Right lobe of liver (tissue), 6 donors: ENCODE results near the gene ZNF586. TPM values are rescaled to one million over a fixed set of nuclear protein-coding genes. Genes with fewer than 3 reads are reported as not detected.
"Not testable (repeated sequence)": the region's sequence is repeated elsewhere in the genome, so short reads cannot be mapped to it uniquely, and the experiment has no call there.

ENCODE experiments used
- ATAC-seq, 4 donors: fragments of 200-7000 bp; cut with Tn5 transposase; one replicate each; pipeline ENCODE4 v1.9.1; 2020; ENCODE audit warnings: mild to moderate bottlenecking in 4 of 4, moderate library complexity in 4 of 4
- DNase-seq, 3 donors: peaks; one replicate each; pipeline ENCODE4 v3.0.0-alpha.2; 2020
- H3K27ac ChIP-seq, 3 donors: fragments of 200-600 bp; one replicate each; pipeline ENCODE4 v1.8.0; 2022
- H3K27me3 ChIP-seq, 2 donors: fragments of 200-600 bp; one replicate each; pipeline ENCODE4 v1.8.0; 2022
- H3K36me3 ChIP-seq, 4 donors: fragments of 200-600 bp; sonication (generic) in 1 of 4; one replicate each; pipeline versions ENCODE4 v1.5.1 to v1.8.0; 2017 to 2022; ENCODE audit warnings: control low read depth in 1 of 4
- H3K4me1 ChIP-seq, 4 donors: fragments of 200-600 bp; sonication (generic) in 1 of 4; one replicate each; pipeline versions ENCODE4 v1.5.1 to v1.8.0; 2017 to 2022; ENCODE audit warnings: control low read depth in 1 of 4
- H3K4me3 ChIP-seq, 3 donors: fragments of 200-600 bp; one replicate each; pipeline ENCODE4 v1.8.0; 2022
- H3K9me3 ChIP-seq, 4 donors: fragments of 200-600 bp; sonication (generic) in 1 of 4; one replicate each; pipeline versions ENCODE4 v1.5.1 to v1.8.0; 2017 to 2022; ENCODE audit warnings: control low read depth in 1 of 4
- CTCF ChIP-seq, 4 donors: fragments of 200-600 bp in 3 of 4; fragments of 450-650 bp in 1 of 4; IDR thresholded peaks; one replicate each; pipeline versions ENCODE4 v1.5.1 to v1.8.0; 2016 to 2022; ENCODE audit warnings: antibody characterized with exemption in 4 of 4, mild to moderate bottlenecking in 2 of 4
- POLR2A ChIP-seq: fragments of 450-650 bp; IDR thresholded peaks from one replicate; pipeline ENCODE4 v1.6.1; 2017; ENCODE audit warnings: antibody characterized with exemption, mild to moderate bottlenecking
- WGBS: methylation state at CpG from one replicate; pipeline ENCODE4 v1.1.6; 2018; ENCODE audit warnings: low coverage, low lambda C conversion rate; ENCODE audit not compliant: insufficient coverage; ENCODE audit errors: missing lambda C conversion rate; 5-methylcytosine and 5-hydroxymethylcytosine counted together
- intact Hi-C, 2 donors: fragments of 100-400 bp; cut with DNase I; formaldehyde crosslinking; loops; one replicate each; pipeline versions ENCODE4 v1.11.2 to v1.14.1; 2022
- total RNA-seq, 6 experiments: library from RNA; depleted of rRNA in 2 of 6; stranded (reverse); fragments of >200 nt in 2 of 6; fragmentation: NEBNext Ultra II Directional in 3 of 6; extraction: Animal tissue kit (Norgen Biotek cat#: 25700) in 3 of 6; gene quantifications; one replicate each; pipeline versions ENCODE4 v1.1.0 to v1.2.4, GENCODE V29; 2016 to 2023
- donor health status: DM: no; HTN: yes; CAD: no.
- donor health status: DM: no; HTN: no; CAD: no.
- donor health status: DM: no; HTN: no; CAD: no.
- donor health status: DM: no; HTN: yes; CAD: no.
- donor health status: DM: no; HTN: yes; CAD: no.

The ZNF586 gene
- total RNA-seq, 6 experiments from 2014 or later = 4.0 to 8.4 (median 5.9) TPM

DNA sequence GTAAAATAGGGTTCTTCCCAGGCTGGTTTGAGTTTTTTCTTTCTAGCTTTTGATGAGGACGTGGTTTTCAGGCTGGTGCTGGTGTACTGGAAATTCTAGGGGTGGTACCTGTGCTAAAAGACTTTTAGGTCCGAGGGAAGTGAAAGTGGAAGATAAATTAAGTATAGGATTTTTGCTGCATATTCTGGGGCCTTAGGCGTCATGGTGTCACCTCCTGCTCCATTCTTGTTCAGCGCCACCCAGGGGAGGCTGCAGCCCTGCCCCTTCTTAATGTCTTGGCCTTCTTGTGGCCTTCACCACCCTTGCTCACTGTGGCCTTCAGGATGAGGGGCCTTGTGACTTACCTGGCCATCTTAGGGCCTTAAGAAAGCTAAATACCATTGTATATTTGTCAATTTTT lies 32.8 kb downstream of the ZNF586 start:
- Histone ChIP-seq H3K4me1 (peaks cover 0 to 41% (median 17%) of the 10 kb centered on the region in 4 donors), H3K27me3 (no peaks in the 10 kb centered on the region), H3K36me3 (no peaks in the 10 kb centered on the region), H3K9me3 (no peaks in the 10 kb centered on the region), H3K4me3 (no peak overlapping the region), H3K27ac (no peak overlapping the region)
- no peak for ATAC-seq
- no peak for TF ChIP-seq CTCF (IDR thresholded peaks at IDR 0.05)
- WGBS = 85% methylated on average over 4 of the region's 4 CpGs
- no peak for DNase-seq
- intact Hi-C loops = no loop called here

DNA sequence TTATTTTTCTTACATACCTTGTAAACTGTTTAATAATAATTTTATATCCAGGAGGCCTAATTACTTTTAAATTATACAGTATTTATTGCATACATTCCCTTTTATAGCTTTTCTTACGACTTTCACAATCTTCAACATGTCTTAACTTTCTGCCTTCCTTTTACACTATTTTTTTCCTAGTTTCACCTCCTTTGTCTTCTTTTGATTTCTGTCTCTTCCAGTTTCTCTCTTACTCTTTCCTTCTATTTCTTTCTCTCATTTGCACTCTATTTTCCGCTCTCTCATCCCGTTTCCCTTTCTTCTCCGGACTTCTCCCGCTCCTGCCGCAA lies 33.8 kb downstream of the ZNF586 start:
- no peak for TF ChIP-seq POLR2A
- TF ChIP-seq CTCF (IDR thresholded peaks at IDR 0.05) = no peak
- DNase-seq (no peak), ATAC-seq (peak in 1 of 4 donors; percentile 32)
- intact Hi-C loops = no loop called here
- WGBS = 2% methylated on average over 6 of the region's 6 CpGs
- Histone ChIP-seq H3K27ac (peak overlapping the region; percentile 60 to 78 (median 65)), H3K4me1 (peaks cover 0 to 51% (median 17%) of the 10 kb centered on the region in 4 donors), H3K9me3 (no peaks in the 10 kb centered on the region), H3K4me3 (peak overlapping the region; percentile 37 to 55 (median 52)), H3K36me3 (peaks cover 0 to 7% (median 0%) of the 10 kb centered on the region in 4 donors), H3K27me3 (no peaks in the 10 kb centered on the region)

DNA sequence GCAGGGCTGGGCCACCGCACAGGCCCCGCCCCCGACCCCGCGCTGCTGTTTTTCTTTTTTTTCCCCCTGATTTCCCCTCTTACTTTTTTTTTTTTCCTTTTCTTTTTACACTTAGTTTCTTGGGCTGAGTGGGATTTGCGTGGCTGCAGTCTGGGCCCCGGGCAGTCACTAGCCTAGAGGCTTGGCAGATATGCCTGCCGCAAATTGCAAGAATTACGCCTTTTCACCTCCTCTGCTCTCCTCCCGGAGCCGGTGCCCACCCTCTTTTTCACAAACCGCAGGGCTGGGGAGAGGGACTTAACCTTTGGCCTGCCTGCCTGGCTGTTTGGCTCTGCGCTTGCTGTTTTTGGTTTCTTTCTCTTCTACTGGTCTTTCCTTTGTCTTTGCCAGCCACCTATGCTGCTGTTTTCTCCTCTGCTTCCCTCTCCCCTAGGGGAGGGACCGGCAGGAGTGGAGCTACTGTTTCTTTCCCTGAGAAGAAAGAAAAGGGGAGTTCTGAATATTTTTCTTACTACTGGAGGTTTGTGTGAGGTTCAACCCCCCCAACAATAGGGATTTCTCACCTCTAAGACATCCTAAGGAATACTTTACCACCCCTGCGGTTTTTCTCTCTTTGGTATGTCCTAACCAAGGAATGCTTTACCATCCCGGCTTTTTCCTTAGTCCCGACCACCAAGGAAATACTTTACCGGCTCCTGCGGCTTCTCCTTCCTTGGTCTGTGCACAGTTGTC lies 34.3 kb downstream of the ZNF586 start:
- H3K4me1 ChIP-seq = peaks cover 0 to 46% (median 15%) of the 10 kb centered on the region in 4 donors
- peaks cover 0 to 11% (median 1%) of the 10 kb centered on the region in 4 donors for H3K36me3 ChIP-seq
- 9% methylated on average over 19 of the region's 19 CpGs for WGBS
- H3K9me3 ChIP-seq = no peaks in the 10 kb centered on the region
- H3K4me3 ChIP-seq = peak overlapping the region; percentile 37 to 55 (median 52)
- DNase-seq = peak in 2 of 3 donors; percentile 44 to 65
- intact Hi-C loops = no loop called here
- peak; percentile 70 to 86 (median 80) for ATAC-seq
- no peaks in the 10 kb centered on the region for H3K27me3 ChIP-seq
- TF ChIP-seq CTCF (IDR thresholded peaks at IDR 0.05) = no peak
- TF ChIP-seq POLR2A = no peak
- peak overlapping the region; percentile 60 to 78 (median 65) for H3K27ac ChIP-seq

DNA sequence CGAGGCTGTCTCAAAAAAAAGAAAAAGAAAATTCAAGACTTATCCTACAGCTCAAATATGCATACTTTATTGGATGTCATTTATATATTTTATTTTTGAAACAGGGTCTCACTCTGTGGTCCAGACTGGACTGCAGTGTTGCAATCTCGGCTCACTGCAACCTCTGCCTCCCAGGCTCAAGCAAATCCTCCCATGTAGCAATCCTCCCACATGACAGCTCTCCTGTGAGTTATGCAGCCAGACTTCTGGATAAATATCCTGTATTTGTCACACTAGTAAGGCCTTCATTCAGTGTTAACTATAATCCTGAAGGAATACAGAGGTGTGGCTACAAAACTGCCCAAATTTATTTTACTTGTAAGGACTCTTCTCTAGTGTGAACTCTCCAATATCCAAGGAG lies 38.1 kb downstream of the ZNF586 start:
- ATAC-seq (peak; percentile 21 to 61 (median 26)), DNase-seq (peak in 1 of 3 donors; percentile 52)
- intact Hi-C loops = no loop called here
- Histone ChIP-seq H3K4me1 (peaks cover 0 to 69% (median 22%) of the 10 kb centered on the region in 4 donors), H3K36me3 (peaks cover 0 to 27% (median 5%) of the 10 kb centered on the region in 4 donors), H3K27ac (no peak overlapping the region), H3K4me3 (no peak overlapping the region), H3K27me3 (no peaks in the 10 kb centered on the region), H3K9me3 (no peaks in the 10 kb centered on the region)
- WGBS = 28% methylated on average over 1 of the region's 2 CpGs
- TF ChIP-seq CTCF (IDR thresholded peaks at IDR 0.05) (no peak), POLR2A (no peak)

DNA sequence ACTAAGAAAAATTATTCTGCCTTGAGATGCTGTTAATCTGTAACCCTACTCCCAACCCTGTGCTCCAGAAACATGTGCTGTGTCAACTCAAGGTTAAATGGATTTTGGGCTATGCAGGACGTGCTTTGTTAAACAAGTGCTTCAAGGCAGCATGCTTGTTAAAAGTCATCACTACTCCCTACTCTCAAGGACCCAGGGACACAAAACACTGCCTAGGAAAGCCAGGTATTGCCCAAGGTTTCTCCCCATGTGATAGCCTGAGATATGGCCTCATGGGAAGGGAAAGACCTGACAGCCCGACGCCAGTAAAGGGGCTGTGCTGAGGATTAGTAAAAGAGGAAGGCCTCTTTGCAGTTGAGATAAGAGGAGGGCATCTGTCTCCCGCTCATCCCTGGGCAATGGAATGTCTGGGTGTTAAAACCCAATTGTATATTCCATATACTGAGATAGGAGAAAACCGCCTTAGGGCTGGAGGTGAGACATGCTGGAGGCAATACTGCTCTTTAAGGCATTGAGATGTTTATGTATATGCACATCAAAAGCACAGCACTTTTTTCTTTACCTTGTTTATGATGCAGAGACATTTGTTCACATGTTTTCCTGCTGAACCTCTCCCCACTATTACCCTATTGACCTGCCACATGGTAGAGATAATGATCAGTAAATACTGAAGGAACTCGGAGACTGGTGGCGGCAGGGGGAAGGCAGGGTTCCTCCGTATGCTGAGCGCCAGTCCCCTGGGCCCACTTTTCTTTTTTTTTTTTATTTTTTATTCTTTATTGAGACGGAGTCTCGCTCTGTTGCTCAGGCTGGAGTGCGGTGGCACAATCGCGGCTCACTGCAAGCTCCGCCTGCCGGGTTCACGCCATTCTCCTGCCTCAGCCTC lies 41.2 kb downstream of the ZNF586 start:
- Histone ChIP-seq H3K36me3 (peaks cover 0 to 29% (median 7%) of the 10 kb centered on the region in 4 donors), H3K4me3 (peak overlapping the region in 1 of 3 donors; percentile 35), H3K27ac (peak overlapping the region in 2 of 3 donors; percentile 69 to 72), H3K4me1 (peaks cover 0 to 56% (median 10%) of the 10 kb centered on the region in 4 donors)
- H3K27me3 ChIP-seq, DNase-seq, intact Hi-C loops, H3K9me3 ChIP-seq: not testable (repeated sequence)
- ATAC-seq = peak; percentile 41 to 62 (median 61)
- 39% methylated on average over 7 of the region's 17 CpGs for WGBS
